Measurements from ENCODE around the gene TTC3. TPM values are rescaled to one million over a fixed set of nuclear protein-coding genes. Genes with fewer than 3 reads are reported as not detected.

The TTC3 gene
- total and polyA plus RNA-seq, 9 of the 15 experiments (the other 6 are each of a cell fraction or from before 2014, with no cell fraction given), result 17.5 to 92.0 (median 59.5) TPM

DNA sequence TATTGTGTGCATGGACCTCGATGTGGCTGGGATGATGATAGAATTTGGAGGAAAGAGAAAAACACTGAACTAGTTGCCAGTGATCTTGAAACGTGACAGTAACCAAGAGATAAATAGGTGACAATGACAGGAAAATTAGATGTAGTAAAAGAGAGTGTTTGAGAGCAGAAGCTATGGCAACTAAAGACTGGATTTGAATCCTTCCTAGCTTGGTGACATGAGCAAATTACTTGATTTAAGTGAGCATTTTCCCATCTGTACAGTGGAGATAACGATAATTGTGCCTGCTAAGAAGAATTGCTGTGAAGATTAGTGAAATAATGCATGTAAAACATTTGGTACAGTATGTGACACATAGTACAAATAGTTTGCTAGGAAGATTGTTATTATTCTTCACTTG lies 12.7 kb downstream of the TTC3 start (continued):
- TF ChIP-seq, protein P1, sequence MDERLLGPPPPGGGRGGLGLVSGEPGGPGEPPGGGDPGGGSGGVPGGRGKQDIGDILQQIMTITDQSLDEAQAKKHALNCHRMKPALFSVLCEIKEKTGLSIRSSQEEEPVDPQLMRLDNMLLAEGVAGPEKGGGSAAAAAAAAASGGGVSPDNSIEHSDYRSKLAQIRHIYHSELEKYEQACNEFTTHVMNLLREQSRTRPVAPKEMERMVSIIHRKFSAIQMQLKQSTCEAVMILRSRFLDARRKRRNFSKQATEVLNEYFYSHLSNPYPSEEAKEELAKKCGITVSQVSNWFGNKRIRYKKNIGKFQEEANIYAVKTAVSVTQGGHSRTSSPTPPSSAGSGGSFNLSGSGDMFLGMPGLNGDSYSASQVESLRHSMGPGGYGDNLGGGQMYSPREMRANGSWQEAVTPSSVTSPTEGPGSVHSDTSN (CRISPR knock-in tag; IDR thresholded peaks at IDR 0.05; ENCODE audit: low read depth), result no peak
- TF ChIP-seq, protein P1 (tag; conservative IDR thresholded peaks at IDR 0.05; ENCODE audit: low read depth), result peak; percentile 86
- peak; percentile 20; the same call in 1 of the 2 replicates for TF ChIP-seq CTBP1 (IDR thresholded peaks at IDR 0.05; ENCODE audit: borderline replicate concordance)
- TF ChIP-seq SMARCA5 (IDR thresholded peaks at IDR 0.05), result peak; percentile 30; the same call in 1 of the 2 replicates
- TF ChIP-seq GATA2 (CRISPR knock-in tag; IDR thresholded peaks at IDR 0.05), result peak; percentile 62
- 0 out of 2 replicates have a peak, but pooled peaks have one; percentile 41 for TF ChIP-seq NBN (IDR thresholded peaks at IDR 0.05; ENCODE audit: low read depth)
- TF ChIP-seq SMARCA4 (IDR thresholded peaks at IDR 0.05), result peak; percentile 86
- peak; percentile 94 for TF ChIP-seq ARID1B (IDR thresholded peaks at IDR 0.05)
- peak; percentile 63 for TF ChIP-seq PML (IDR thresholded peaks at IDR 0.05; ENCODE audit: low read length)
- TF ChIP-seq MTA2 (IDR thresholded peaks at IDR 0.05; ENCODE audit: low read depth), result peak; percentile 85
- TF ChIP-seq NR2C1 (IDR thresholded peaks at IDR 0.05), result no peak
- TF ChIP-seq NR2C1 (tag; IDR thresholded peaks at IDR 0.05), result no peak
- peak; percentile 50 for TF ChIP-seq KLF16 (IDR thresholded peaks at IDR 0.05)
- 0 out of 2 replicates have a peak, but pooled peaks have one; percentile 63 for TF ChIP-seq HLTF (IDR thresholded peaks at IDR 0.05)
- TF ChIP-seq SUPT5H (IDR thresholded peaks at IDR 0.05), result no peak
- peak in 1 of 2 experiments; percentile 73; a peak in 2 of 4 replicates for TF ChIP-seq HDAC1 (IDR thresholded peaks at IDR 0.05)
- no peak for TF ChIP-seq ZBTB7A (IDR thresholded peaks at IDR 0.05; ENCODE audit: borderline replicate concordance, control insufficient read depth, low read depth, low read length)
- TF ChIP-seq ZC3H8 (IDR thresholded peaks at IDR 0.05), result no peak
- TF ChIP-seq RFX1 (IDR thresholded peaks at IDR 0.05), result peak; percentile 78
- TF ChIP-seq KHSRP (IDR thresholded peaks at IDR 0.05), result 0 out of 2 replicates have a peak, but pooled peaks have one; percentile 29
- TF ChIP-seq SOX6 (IDR thresholded peaks at IDR 0.05), result peak; percentile 76
- peak; percentile 90 for TF ChIP-seq TEAD4 (IDR thresholded peaks at IDR 0.05; ENCODE audit: low read length)
- no peak for TF ChIP-seq TEAD4 (CRISPR knock-in tag; IDR thresholded peaks at IDR 0.05; ENCODE audit: borderline replicate concordance)
- TF ChIP-seq FOXM1 (IDR thresholded peaks at IDR 0.05; ENCODE audit: low read depth), result peak; percentile 59
- no peak for TF ChIP-seq FOXM1 (CRISPR knock-in tag; IDR thresholded peaks at IDR 0.05; ENCODE audit: low read depth)
- TF ChIP-seq MEIS2 (IDR thresholded peaks at IDR 0.05; ENCODE audit: partially characterized antibody), result peak; percentile 94
- TF ChIP-seq TAL1 (IDR thresholded peaks at IDR 0.05), result peak; percentile 87
- peak; percentile 81 to 85 for TF ChIP-seq KDM1A (IDR thresholded peaks at IDR 0.05)
- TF ChIP-seq, protein P2, sequence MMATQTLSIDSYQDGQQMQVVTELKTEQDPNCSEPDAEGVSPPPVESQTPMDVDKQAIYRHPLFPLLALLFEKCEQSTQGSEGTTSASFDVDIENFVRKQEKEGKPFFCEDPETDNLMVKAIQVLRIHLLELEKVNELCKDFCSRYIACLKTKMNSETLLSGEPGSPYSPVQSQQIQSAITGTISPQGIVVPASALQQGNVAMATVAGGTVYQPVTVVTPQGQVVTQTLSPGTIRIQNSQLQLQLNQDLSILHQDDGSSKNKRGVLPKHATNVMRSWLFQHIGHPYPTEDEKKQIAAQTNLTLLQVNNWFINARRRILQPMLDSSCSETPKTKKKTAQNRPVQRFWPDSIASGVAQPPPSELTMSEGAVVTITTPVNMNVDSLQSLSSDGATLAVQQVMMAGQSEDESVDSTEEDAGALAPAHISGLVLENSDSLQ (IDR thresholded peaks at IDR 0.05), result peak; percentile 80
